Measurements from ENCODE around the gene C20orf96.

C20orf96 gene

GRCh38 chr20:326645-327185 lies 36.2 kb upstream of the C20orf96 start:
- Histone ChIP-seq H3K27me3 (replicated peaks; ENCODE audit: control insufficient read depth, insufficient read depth, low read length, poor library complexity, severe bottlenecking) (no peaks in the 10 kb centered on the region), H3K4me1 (ENCODE audit: control insufficient read depth, insufficient read depth, low read length, poor library complexity, severe bottlenecking) (peaks cover 23% of the 10 kb centered on the region), H3K36me3 (ENCODE audit: control insufficient read depth, insufficient read depth, low read length) (no peaks in the 10 kb centered on the region), H3K9me3 (ENCODE audit: control insufficient read depth, low read length) (no peaks in the 10 kb centered on the region), H3K27ac (ENCODE audit: insufficient read depth, low read length, poor library complexity, severe bottlenecking) (peak overlapping the region; percentile 62), H3K4me3 (ENCODE audit: insufficient read depth, low read depth, low read length, poor library complexity, severe bottlenecking) (peak overlapping the region; percentile 43)
- DNase-seq: peak in 1 of 3 donors; percentile 13

DNA sequence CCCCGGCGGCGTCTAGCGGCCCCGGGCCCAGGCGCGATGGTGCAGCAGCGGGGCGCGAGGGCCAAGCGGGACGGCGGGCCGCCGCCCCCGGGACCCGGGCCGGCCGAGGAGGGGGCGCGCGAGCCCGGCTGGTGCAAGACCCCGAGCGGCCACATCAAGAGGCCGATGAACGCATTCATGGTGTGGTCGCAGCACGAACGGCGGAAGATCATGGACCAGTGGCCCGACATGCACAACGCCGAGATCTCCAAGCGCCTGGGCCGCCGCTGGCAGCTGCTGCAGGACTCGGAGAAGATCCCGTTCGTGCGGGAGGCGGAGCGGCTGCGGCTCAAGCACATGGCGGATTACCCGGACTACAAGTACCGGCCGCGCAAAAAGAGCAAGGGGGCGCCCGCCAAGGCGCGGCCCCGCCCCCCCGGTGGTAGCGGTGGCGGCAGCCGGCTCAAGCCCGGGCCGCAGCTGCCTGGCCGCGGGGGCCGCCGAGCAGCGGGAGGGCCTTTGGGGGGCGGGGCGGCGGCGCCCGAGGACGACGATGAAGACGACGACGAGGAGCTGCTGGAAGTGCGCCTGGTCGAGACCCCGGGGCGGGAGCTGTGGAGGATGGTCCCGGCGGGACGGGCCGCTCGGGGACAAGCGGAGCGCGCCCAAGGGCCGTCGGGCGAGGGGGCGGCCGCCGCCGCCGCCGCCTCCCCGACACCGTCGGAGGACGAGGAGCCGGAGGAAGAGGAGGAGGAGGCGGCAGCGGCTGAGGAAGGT lies 35.5 kb upstream of the C20orf96 start:
- H3K27me3 ChIP-seq (replicated peaks; ENCODE audit: control insufficient read depth, insufficient read depth, low read length, poor library complexity, severe bottlenecking): no peaks in the 10 kb centered on the region
- H3K27ac ChIP-seq (ENCODE audit: insufficient read depth, low read length, poor library complexity, severe bottlenecking): peak overlapping the region; percentile 62
- H3K9me3 ChIP-seq (ENCODE audit: control insufficient read depth, low read length): no peaks in the 10 kb centered on the region
- peak in 2 of 3 donors; percentile 22 to 27 for DNase-seq
- peak overlapping the region; percentile 57 for H3K4me3 ChIP-seq (ENCODE audit: insufficient read depth, low read depth, low read length, poor library complexity, severe bottlenecking)
- H3K36me3 ChIP-seq (ENCODE audit: control insufficient read depth, insufficient read depth, low read length): no peaks in the 10 kb centered on the region
- H3K4me1 ChIP-seq (ENCODE audit: control insufficient read depth, insufficient read depth, low read length, poor library complexity, severe bottlenecking): peaks cover 23% of the 10 kb centered on the region

- Histone ChIP-seq H3K27ac (ENCODE audit: insufficient read depth, low read length, poor library complexity, severe bottlenecking) (peak within 1 kb of the TSS; percentile 73), H3K4me1 (ENCODE audit: control insufficient read depth, insufficient read depth, low read length, poor library complexity, severe bottlenecking) (peaks cover 23% of the 10 kb centered on the region), H3K27me3 (replicated peaks; ENCODE audit: control insufficient read depth, insufficient read depth, low read length, poor library complexity, severe bottlenecking) (no peaks in the 10 kb centered on the region)
Observed at GRCh38 chr20:325045-325888, 34.7 kb upstream of the C20orf96 start, which contains the start of gene SOX12. Gene SOX12, plus strand, starts transcription at chr20:325552. Its CDS starts 373 bp downstream, at chr20:325925.

GRCh38 chr20:324177-325044 lies 33.9 kb upstream of the C20orf96 start:
- no peaks in the 10 kb centered on the region for H3K9me3 ChIP-seq (ENCODE audit: control insufficient read depth, low read length)
- DNase-seq: peak; percentile 74 to 79 (median 78)
- H3K36me3 ChIP-seq (ENCODE audit: control insufficient read depth, insufficient read depth, low read length): no peaks in the 10 kb centered on the region
- no peaks in the 10 kb centered on the region for H3K27me3 ChIP-seq (replicated peaks; ENCODE audit: control insufficient read depth, insufficient read depth, low read length, poor library complexity, severe bottlenecking)
- H3K4me3 ChIP-seq (ENCODE audit: insufficient read depth, low read depth, low read length, poor library complexity, severe bottlenecking): peak overlapping the region; percentile 79
- peaks cover 23% of the 10 kb centered on the region for H3K4me1 ChIP-seq (ENCODE audit: control insufficient read depth, insufficient read depth, low read length, poor library complexity, severe bottlenecking)
- peak overlapping the region; percentile 73 for H3K27ac ChIP-seq (ENCODE audit: insufficient read depth, low read length, poor library complexity, severe bottlenecking)

More at GRCh38 chr20:325045-325888, 34.7 kb upstream of the C20orf96 start, which contains the start of gene SOX12:
- Histone ChIP-seq H3K9me3 (ENCODE audit: control insufficient read depth, low read length) (no peaks in the 10 kb centered on the region), H3K36me3 (ENCODE audit: control insufficient read depth, insufficient read depth, low read length) (no peaks in the 10 kb centered on the region), H3K4me3 (ENCODE audit: insufficient read depth, low read depth, low read length, poor library complexity, severe bottlenecking) (peak within 1 kb of the TSS; percentile 79)
- peak; percentile 91 to 94 (median 93) for DNase-seq

GRCh38 chr20:316316-317068 lies 25.9 kb upstream of the C20orf96 start:
- H3K9me3 ChIP-seq (ENCODE audit: control insufficient read depth, low read length): no peaks in the 10 kb centered on the region
- H3K27me3 ChIP-seq (replicated peaks; ENCODE audit: control insufficient read depth, insufficient read depth, low read length, poor library complexity, severe bottlenecking): no peaks in the 10 kb centered on the region
- no peaks in the 10 kb centered on the region for H3K36me3 ChIP-seq (ENCODE audit: control insufficient read depth, insufficient read depth, low read length)
- H3K27ac ChIP-seq (ENCODE audit: insufficient read depth, low read length, poor library complexity, severe bottlenecking): no peak overlapping the region
- no peak overlapping the region for H3K4me3 ChIP-seq (ENCODE audit: insufficient read depth, low read depth, low read length, poor library complexity, severe bottlenecking)
- no peaks in the 10 kb centered on the region for H3K4me1 ChIP-seq (ENCODE audit: control insufficient read depth, insufficient read depth, low read length, poor library complexity, severe bottlenecking)
- DNase-seq: no peak

- Histone ChIP-seq H3K9me3 (ENCODE audit: control insufficient read depth, low read length) (no peaks in the 10 kb centered on the region), H3K4me1 (ENCODE audit: control insufficient read depth, insufficient read depth, low read length, poor library complexity, severe bottlenecking) (peaks cover 3% of the 10 kb centered on the region), H3K36me3 (ENCODE audit: control insufficient read depth, insufficient read depth, low read length) (no peaks in the 10 kb centered on the region), H3K4me3 (ENCODE audit: insufficient read depth, low read depth, low read length, poor library complexity, severe bottlenecking) (no peak overlapping the region), H3K27me3 (replicated peaks; ENCODE audit: control insufficient read depth, insufficient read depth, low read length, poor library complexity, severe bottlenecking) (no peaks in the 10 kb centered on the region), H3K27ac (ENCODE audit: insufficient read depth, low read length, poor library complexity, severe bottlenecking) (no peak overlapping the region)
- DNase-seq: no peak
Observed at GRCh38 chr20:313948-314347, 23.4 kb upstream of the C20orf96 start.

DNA sequence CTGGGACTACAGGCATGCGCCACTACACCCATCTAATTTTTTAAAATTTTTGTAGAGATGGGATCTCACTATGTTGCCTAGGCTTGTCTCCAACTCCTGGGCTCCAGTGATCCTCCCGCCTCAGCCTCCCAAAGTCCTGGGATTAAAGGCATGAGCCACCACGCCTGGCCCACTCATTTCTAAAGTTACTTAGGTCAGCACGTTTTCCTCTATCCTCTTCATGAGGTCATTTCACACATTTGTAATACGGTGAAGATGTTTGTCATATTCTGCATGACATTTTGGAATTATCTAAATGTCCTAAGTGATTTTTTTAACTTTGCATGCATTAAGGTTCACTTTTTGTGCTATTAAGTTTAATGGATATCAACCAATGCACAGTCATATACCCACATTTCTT lies 22.9 kb upstream of the C20orf96 start:
- Histone ChIP-seq H3K27ac (ENCODE audit: insufficient read depth, low read length, poor library complexity, severe bottlenecking) (no peak overlapping the region), H3K36me3 (ENCODE audit: control insufficient read depth, insufficient read depth, low read length) (no peaks in the 10 kb centered on the region), H3K4me3 (ENCODE audit: insufficient read depth, low read depth, low read length, poor library complexity, severe bottlenecking) (no peak overlapping the region), H3K9me3 (ENCODE audit: control insufficient read depth, low read length) (no peaks in the 10 kb centered on the region), H3K27me3 (replicated peaks; ENCODE audit: control insufficient read depth, insufficient read depth, low read length, poor library complexity, severe bottlenecking) (no peaks in the 10 kb centered on the region), H3K4me1 (ENCODE audit: control insufficient read depth, insufficient read depth, low read length, poor library complexity, severe bottlenecking) (peaks cover 3% of the 10 kb centered on the region)
- DNase-seq: no peak

DNA sequence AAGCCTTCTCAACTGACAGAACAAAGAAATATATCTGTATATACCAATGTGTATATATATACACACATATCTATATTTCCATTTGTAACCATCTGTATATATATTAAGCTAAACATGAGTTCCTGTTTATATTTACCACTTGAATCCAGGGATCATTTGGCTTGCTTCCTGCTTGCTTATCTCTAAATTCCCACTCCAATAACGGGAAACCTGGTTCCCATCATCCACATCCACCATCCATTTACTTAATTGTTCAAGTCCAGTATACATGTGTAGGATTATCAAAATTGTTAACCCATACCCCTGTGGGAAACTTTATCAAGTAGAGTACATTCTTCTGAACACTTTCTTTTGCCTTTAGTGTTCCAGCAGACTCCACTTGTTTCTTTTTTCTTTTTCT lies 22.3 kb upstream of the C20orf96 start:
- no peak overlapping the region for H3K27ac ChIP-seq (ENCODE audit: insufficient read depth, low read length, poor library complexity, severe bottlenecking)

GRCh38 chr20:312067-312466 lies 21.5 kb upstream of the C20orf96 start:
- H3K4me3 ChIP-seq (ENCODE audit: insufficient read depth, low read depth, low read length, poor library complexity, severe bottlenecking): no peak overlapping the region
- peaks cover 3% of the 10 kb centered on the region for H3K4me1 ChIP-seq (ENCODE audit: control insufficient read depth, insufficient read depth, low read length, poor library complexity, severe bottlenecking)
- no peaks in the 10 kb centered on the region for H3K27me3 ChIP-seq (replicated peaks; ENCODE audit: control insufficient read depth, insufficient read depth, low read length, poor library complexity, severe bottlenecking)
- no peak for DNase-seq
- H3K27ac ChIP-seq (ENCODE audit: insufficient read depth, low read length, poor library complexity, severe bottlenecking): no peak overlapping the region
- no peaks in the 10 kb centered on the region for H3K36me3 ChIP-seq (ENCODE audit: control insufficient read depth, insufficient read depth, low read length)
- H3K9me3 ChIP-seq (ENCODE audit: control insufficient read depth, low read length): no peaks in the 10 kb centered on the region

More for the DNA sequence above, 22.3 kb upstream of the C20orf96 start:
- no peak overlapping the region for H3K4me3 ChIP-seq (ENCODE audit: insufficient read depth, low read depth, low read length, poor library complexity, severe bottlenecking)
- H3K27me3 ChIP-seq (replicated peaks; ENCODE audit: control insufficient read depth, insufficient read depth, low read length, poor library complexity, severe bottlenecking): no peaks in the 10 kb centered on the region
- H3K9me3 ChIP-seq (ENCODE audit: control insufficient read depth, low read length): no peaks in the 10 kb centered on the region
- peaks cover 3% of the 10 kb centered on the region for H3K4me1 ChIP-seq (ENCODE audit: control insufficient read depth, insufficient read depth, low read length, poor library complexity, severe bottlenecking)
- DNase-seq: no peak
- no peaks in the 10 kb centered on the region for H3K36me3 ChIP-seq (ENCODE audit: control insufficient read depth, insufficient read depth, low read length)
